K562 (cell line): ENCODE measurements around the gene SLC27A4. TPM values are rescaled to one million over a fixed set of nuclear protein-coding genes. Genes with fewer than 3 reads are reported as not detected.
A peak's percentile ranks its signal among the peaks of the same experiment; 100 is the strongest.

Experiments
- CBX2 ChIP-seq: fragments of 200-600 bp; sonication (generic); IDR thresholded peaks from one replicate; pipeline ENCODE4 v1.6.1; 2012; ENCODE audit warnings: mild to moderate bottlenecking, low read length, inconsistent platforms; ENCODE audit not compliant: insufficient read depth, poor library complexity, severe bottlenecking
- CHD4 ChIP-seq: fragments of 200-600 bp; sonication (generic); IDR thresholded peaks from 3 replicates; pipeline ENCODE4 v1.6.1; 2012; ENCODE audit warnings: low read depth, mild to moderate bottlenecking, mixed read lengths, low read length, inconsistent platforms; ENCODE audit not compliant: insufficient read depth, insufficient replicate concordance, poor library complexity, severe bottlenecking
- CREB1 ChIP-seq, 2 experiments: sonication (generic) in 1 of 2; formaldehyde crosslinking in 1 of 2; IDR thresholded peaks; 2 replicates each; pipeline versions ENCODE4 v1.6.1 to v1.8.0; 2012 to 2022; ENCODE audit warnings: inconsistent platforms in 1 of 2, mild to moderate bottlenecking in 1 of 2, missing genetic modification reagents in 1 of 2, moderate library complexity in 1 of 2
- EP400 ChIP-seq: fragments of 450-650 bp; IDR thresholded peaks from 2 replicates; pipeline ENCODE4 v1.6.1; 2017; ENCODE audit warnings: antibody characterized with exemption, mild to moderate bottlenecking, moderate library complexity
- HCFC1 ChIP-seq: IDR thresholded peaks from 2 replicates; pipeline ENCODE4 v1.6.1; 2012; ENCODE audit warnings: low read depth, low read length, improper control_type of control experiment
- IFI16 ChIP-seq: fragments of 250-450 bp; sonication (Bioruptor Pico); IDR thresholded peaks from 2 replicates; pipeline ENCODE4 v2.1.2; 2022; ENCODE audit warnings: mild to moderate bottlenecking, inconsistent platforms
- KDM2B ChIP-seq: fragments of 250-450 bp; sonication (Bioruptor Pico); IDR thresholded peaks from 2 replicates; pipeline ENCODE4 v1.8.0; 2021; ENCODE audit warnings: mild to moderate bottlenecking, moderate library complexity
- MYC ChIP-seq, 2 experiments: fragments of 250-450 bp in 1 of 2; sonication (Bioruptor Pico) in 1 of 2; IDR thresholded peaks; 2 replicates each; pipeline versions ENCODE4 v1.5.1 to v1.6.1; 2012 to 2021; ENCODE audit warnings: low read depth in 2 of 2, borderline replicate concordance in 1 of 2, improper control_type of control experiment in 1 of 2, low read length in 1 of 2, mild to moderate bottlenecking in 1 of 2, moderate library complexity in 1 of 2
- POLR3G ChIP-seq: IDR thresholded peaks from 2 replicates; pipeline ENCODE4 v1.6.1; 2011; ENCODE audit not compliant: insufficient read length, insufficient replicate concordance; ENCODE audit errors: extremely low read depth
- SLC30A9 ChIP-seq: fragments of 250-450 bp; sonication (Bioruptor Pico); IDR thresholded peaks from 2 replicates; pipeline ENCODE4 v1.8.0; 2022; ENCODE audit warnings: mild to moderate bottlenecking, moderate library complexity
- XRCC5 ChIP-seq: fragments of 200-400 bp; formaldehyde crosslinking; IDR thresholded peaks from 2 replicates; pipeline ENCODE4 v1.6.1; 2017; ENCODE audit warnings: low read depth, mild to moderate bottlenecking, low read length
- ZNF140 ChIP-seq: fragments of 250-450 bp; sonication (Bioruptor Pico); IDR thresholded peaks from 2 replicates; pipeline ENCODE4 v1.8.0; 2021; ENCODE audit warnings: moderate library complexity, mild to moderate bottlenecking, inconsistent platforms
- polyA plus RNA-seq, 8 experiments: library from polyadenylated mRNA; depleted of rRNA in 4 of 8; stranded (reverse) in 5 of 8; unstranded in 3 of 8; fragments of >200 nt; fragmentation: Nextera tagmentation in 2 of 8; fragmentation: Illumina TruSeq in 1 of 8; extraction: Ambion mirVana in 2 of 8; extraction: Trizol in 1 of 8; gene quantifications; 2 replicates each; pipeline versions ENCODE4 v1.2.1 to v1.2.3, GENCODE V29; 2011 to 2014; ENCODE audit warnings: inconsistent platforms in 1 of 8, missing spikeins in 1 of 8
- total RNA-seq, 7 experiments: library from RNA; depleted of rRNA in 6 of 7; stranded (reverse); fragments of >200 nt in 6 of 7; fragmentation: Illumina TruSeq in 2 of 7; extraction: Trizol in 2 of 7; gene quantifications; 2 replicates each; pipeline versions ENCODE4 v1.2.1 to v1.2.3, GENCODE V29; 2011 to 2021; ENCODE audit warnings: low replicate concordance in 1 of 7
- TF ChIP-seq, protein P1 (sequence below): fragments of 200-800 bp; sonication (Bioruptor generic); IDR thresholded peaks from 2 replicates; pipeline ENCODE4 v1.6.1; 2016; ENCODE audit warnings: missing genetic modification characterization, missing compliant biosample characterization
- TF ChIP-seq, protein P2 (sequence below): fragments of 450-650 bp; IDR thresholded peaks from 2 replicates; pipeline ENCODE4 v1.6.1; 2018; ENCODE audit warnings: mild to moderate bottlenecking, low read depth; ENCODE audit not compliant: partially characterized antibody
- TF ChIP-seq, protein P3 (sequence below): fragments of 250-450 bp; sonication (Bioruptor Pico); IDR thresholded peaks from 2 replicates; pipeline ENCODE4 v1.8.0; 2021; ENCODE audit warnings: moderate library complexity, mild to moderate bottlenecking, inconsistent platforms
- TF ChIP-seq, protein P4 (sequence below): fragments of 250-450 bp; sonication (Bioruptor Pico); IDR thresholded peaks from 2 replicates; pipeline ENCODE4 v1.8.0; 2021; ENCODE audit warnings: moderate library complexity, mild to moderate bottlenecking, inconsistent platforms

The SLC27A4 gene
- total and polyA plus RNA-seq, 9 of the 15 experiments (the other 6 are each of a cell fraction or from before 2014, with no cell fraction given): 0.25 to 35.7 (median 14.0) TPM

DNA sequence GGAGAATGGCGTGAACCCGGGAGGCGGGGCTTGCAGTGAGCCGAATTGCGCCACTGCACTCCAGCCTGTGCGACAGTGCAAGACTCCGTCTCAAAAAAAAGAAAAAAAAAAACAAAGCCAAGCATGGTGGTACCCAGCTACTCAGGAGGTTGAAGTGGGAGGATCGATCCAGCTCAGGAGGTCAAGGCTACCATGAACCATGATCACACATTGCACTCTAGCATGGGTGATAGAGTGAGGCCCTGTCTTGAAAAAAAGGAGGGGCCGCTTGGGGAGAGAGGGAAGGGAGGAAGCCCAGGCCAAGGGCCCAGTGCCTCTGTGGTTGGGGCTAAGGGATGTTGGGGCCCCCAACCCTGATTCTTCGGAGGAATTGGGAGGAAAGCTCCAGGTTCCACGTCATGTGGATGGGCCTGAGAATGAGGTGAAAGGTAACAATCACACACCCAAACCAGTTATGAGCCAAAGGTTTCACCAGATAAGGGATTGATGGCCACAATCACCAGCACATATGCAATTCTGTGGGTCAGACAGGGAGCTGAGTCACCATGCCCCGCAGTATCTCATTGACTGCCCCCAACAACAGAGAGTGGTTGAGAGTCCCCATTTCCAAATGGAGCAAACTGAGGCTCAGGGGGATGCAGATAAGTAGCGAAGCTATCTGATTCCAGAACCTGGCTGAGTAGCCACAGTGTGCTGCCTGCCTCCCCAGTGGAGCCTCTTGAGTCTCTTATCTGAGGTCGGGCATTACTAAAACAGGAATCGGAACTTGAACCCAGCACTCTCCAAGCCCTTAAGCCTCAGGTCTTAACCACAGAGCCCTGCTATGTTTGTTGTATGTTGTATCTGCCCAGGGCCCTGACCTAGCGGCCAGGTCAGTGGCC is 43.7 kb upstream of the SLC27A4 start (continued):
- TF ChIP-seq, protein P1, sequence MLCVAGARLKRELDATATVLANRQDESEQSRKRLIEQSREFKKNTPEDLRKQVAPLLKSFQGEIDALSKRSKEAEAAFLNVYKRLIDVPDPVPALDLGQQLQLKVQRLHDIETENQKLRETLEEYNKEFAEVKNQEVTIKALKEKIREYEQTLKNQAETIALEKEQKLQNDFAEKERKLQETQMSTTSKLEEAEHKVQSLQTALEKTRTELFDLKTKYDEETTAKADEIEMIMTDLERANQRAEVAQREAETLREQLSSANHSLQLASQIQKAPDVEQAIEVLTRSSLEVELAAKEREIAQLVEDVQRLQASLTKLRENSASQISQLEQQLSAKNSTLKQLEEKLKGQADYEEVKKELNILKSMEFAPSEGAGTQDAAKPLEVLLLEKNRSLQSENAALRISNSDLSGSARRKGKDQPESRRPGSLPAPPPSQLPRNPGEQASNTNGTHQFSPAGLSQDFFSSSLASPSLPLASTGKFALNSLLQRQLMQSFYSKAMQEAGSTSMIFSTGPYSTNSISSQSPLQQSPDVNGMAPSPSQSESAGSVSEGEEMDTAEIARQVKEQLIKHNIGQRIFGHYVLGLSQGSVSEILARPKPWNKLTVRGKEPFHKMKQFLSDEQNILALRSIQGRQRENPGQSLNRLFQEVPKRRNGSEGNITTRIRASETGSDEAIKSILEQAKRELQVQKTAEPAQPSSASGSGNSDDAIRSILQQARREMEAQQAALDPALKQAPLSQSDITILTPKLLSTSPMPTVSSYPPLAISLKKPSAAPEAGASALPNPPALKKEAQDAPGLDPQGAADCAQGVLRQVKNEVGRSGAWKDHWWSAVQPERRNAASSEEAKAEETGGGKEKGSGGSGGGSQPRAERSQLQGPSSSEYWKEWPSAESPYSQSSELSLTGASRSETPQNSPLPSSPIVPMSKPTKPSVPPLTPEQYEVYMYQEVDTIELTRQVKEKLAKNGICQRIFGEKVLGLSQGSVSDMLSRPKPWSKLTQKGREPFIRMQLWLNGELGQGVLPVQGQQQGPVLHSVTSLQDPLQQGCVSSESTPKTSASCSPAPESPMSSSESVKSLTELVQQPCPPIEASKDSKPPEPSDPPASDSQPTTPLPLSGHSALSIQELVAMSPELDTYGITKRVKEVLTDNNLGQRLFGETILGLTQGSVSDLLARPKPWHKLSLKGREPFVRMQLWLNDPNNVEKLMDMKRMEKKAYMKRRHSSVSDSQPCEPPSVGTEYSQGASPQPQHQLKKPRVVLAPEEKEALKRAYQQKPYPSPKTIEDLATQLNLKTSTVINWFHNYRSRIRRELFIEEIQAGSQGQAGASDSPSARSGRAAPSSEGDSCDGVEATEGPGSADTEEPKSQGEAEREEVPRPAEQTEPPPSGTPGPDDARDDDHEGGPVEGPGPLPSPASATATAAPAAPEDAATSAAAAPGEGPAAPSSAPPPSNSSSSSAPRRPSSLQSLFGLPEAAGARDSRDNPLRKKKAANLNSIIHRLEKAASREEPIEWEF (CRISPR knock-in tag): no peak
- TF ChIP-seq POLR3G (no peak), SLC30A9 (CRISPR knock-in tag) (no peak), MYC (IDR thresholded peaks at IDR 0.05; ENCODE audit: low read depth, low read length) (peak; percentile 5), MYC (CRISPR knock-in tag; IDR thresholded peaks at IDR 0.05; ENCODE audit: borderline replicate concordance, low read depth) (peak; percentile 33; the same call in 1 of the 2 replicates), KDM2B (CRISPR knock-in tag) (0 out of 2 replicates have a peak, but pooled peaks have one; percentile 44), CREB1 (IDR thresholded peaks at IDR 0.05) (peak; percentile 74; the same call in 1 of the 2 replicates), CREB1 (CRISPR knock-in tag; IDR thresholded peaks at IDR 0.05) (no peak), IFI16 (0 out of 2 replicates have a peak, but pooled peaks have one; percentile 43), EP400 (no peak), XRCC5 (peak; percentile 28), ZNF140 (CRISPR knock-in tag) (no peak), CBX2 (no peak), CHD4 (no peak), HCFC1 (0 out of 2 replicates have a peak, but pooled peaks have one; percentile 24)
- TF ChIP-seq, protein P2, sequence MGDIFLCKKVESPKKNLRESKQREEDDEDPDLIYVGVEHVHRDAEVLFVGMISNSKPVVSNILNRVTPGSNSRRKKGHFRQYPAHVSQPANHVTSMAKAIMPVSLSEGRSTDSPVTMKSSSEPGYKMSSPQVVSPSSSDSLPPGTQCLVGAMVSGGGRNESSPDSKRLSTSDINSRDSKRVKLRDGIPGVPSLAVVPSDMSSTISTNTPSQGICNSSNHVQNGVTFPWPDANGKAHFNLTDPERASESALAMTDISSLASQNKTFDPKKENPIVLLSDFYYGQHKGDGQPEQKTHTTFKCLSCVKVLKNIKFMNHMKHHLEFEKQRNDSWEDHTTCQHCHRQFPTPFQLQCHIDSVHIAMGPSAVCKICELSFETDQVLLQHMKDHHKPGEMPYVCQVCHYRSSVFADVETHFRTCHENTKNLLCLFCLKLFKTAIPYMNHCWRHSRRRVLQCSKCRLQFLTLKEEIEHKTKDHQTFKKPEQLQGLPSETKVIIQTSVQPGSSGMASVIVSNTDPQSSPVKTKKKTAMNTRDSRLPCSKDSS: no peak
- TF ChIP-seq, protein P3, sequence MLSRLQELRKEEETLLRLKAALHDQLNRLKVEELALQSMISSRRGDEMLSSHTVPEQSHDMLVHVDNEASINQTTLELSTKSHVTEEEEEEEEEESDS (CRISPR knock-in tag): no peak
- TF ChIP-seq, protein P4, sequence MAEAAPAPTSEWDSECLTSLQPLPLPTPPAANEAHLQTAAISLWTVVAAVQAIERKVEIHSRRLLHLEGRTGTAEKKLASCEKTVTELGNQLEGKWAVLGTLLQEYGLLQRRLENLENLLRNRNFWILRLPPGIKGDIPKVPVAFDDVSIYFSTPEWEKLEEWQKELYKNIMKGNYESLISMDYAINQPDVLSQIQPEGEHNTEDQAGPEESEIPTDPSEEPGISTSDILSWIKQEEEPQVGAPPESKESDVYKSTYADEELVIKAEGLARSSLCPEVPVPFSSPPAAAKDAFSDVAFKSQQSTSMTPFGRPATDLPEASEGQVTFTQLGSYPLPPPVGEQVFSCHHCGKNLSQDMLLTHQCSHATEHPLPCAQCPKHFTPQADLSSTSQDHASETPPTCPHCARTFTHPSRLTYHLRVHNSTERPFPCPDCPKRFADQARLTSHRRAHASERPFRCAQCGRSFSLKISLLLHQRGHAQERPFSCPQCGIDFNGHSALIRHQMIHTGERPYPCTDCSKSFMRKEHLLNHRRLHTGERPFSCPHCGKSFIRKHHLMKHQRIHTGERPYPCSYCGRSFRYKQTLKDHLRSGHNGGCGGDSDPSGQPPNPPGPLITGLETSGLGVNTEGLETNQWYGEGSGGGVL (CRISPR knock-in tag): no peak
